Panc1 (cell line): ENCODE measurements around the gene GRIP1. TPM values are rescaled to one million over a fixed set of nuclear protein-coding genes. Genes with fewer than 3 reads are reported as not detected.

Experiments
- ATAC-seq: fragments of 200-7000 bp; cut with Tn5 transposase; 2 replicates; pipeline ENCODE4 v1.9.1; 2020; ENCODE audit warnings: mild to moderate bottlenecking, moderate library complexity
- BruUV-seq: library from RNA; stranded (reverse); fragments of 400-500 nt; replicated peaks from 2 replicates; lab custom pipeline; 2021; lab: Mats Ljungman, UMichigan
- CTCF ChIA-PET: fragments of 300-600 bp; sonication (Branson Sonifier 250); formaldehyde crosslinking; loops from one replicate; lab custom pipeline; 2022; ENCODE audit warnings: antibody characterized with exemption; lab: Charles Lee
- POLR2A ChIA-PET: fragments of 300-600 bp; sonication (Branson Sonifier 250); formaldehyde crosslinking; loops from one replicate; lab custom pipeline; 2022; ENCODE audit warnings: antibody characterized with exemption; lab: Charles Lee
- DNase-seq: peaks from one replicate; pipeline ENCODE4 v3.0.0-alpha.2; 2010; ENCODE audit warnings: low read depth, low spot score
- H3K27ac ChIP-seq: 2 replicates; pipeline ENCODE4 v1.5.1; 2011; ENCODE audit warnings: mild to moderate bottlenecking, low read length, inconsistent platforms
- H3K27me3 ChIP-seq: fragments of 200-500 bp; sonication (Bioruptor generic); 2 replicates; pipeline ENCODE4 v1.6.0; 2014; ENCODE audit warnings: low read length, inconsistent platforms; ENCODE audit not compliant: control insufficient read depth, insufficient read depth
- H3K36me3 ChIP-seq: fragments of 200-500 bp; sonication (Bioruptor generic); 2 replicates; pipeline ENCODE4 v1.5.1; 2014; ENCODE audit warnings: inconsistent platforms, mild to moderate bottlenecking, low read length, moderate library complexity; ENCODE audit not compliant: control insufficient read depth, insufficient read depth
- H3K4me1 ChIP-seq: 2 replicates; pipeline ENCODE4 v1.5.1; 2011; ENCODE audit warnings: inconsistent platforms, mild to moderate bottlenecking, low read length, moderate library complexity; ENCODE audit not compliant: control insufficient read depth, insufficient read depth
- H3K4me3 ChIP-seq, 2 experiments: 2 replicates each; pipeline ENCODE4 v1.5.1; 2011 to 2012; ENCODE audit warnings: low read depth in 2 of 2, low read length in 2 of 2, mild to moderate bottlenecking in 2 of 2, inconsistent platforms in 1 of 2, moderate library complexity in 1 of 2
- H3K9me3 ChIP-seq: fragments of 200-500 bp; sonication (Bioruptor generic); 2 replicates; pipeline ENCODE4 v1.5.1; 2014; ENCODE audit warnings: low read depth, mild to moderate bottlenecking, inconsistent platforms, low read length, moderate library complexity; ENCODE audit not compliant: control insufficient read depth, insufficient read depth
- POLR2AphosphoS5 ChIP-seq: IDR thresholded peaks from 2 replicates; pipeline ENCODE4 v1.6.1; 2012; ENCODE audit warnings: mild to moderate bottlenecking, low read depth, low read length, moderate library complexity
- SIN3A ChIP-seq: IDR thresholded peaks from 2 replicates; pipeline ENCODE4 v1.6.1; 2012; ENCODE audit warnings: low read depth, mild to moderate bottlenecking, low read length, moderate library complexity, borderline replicate concordance; ENCODE audit not compliant: insufficient read depth
- TCF7L2 ChIP-seq: IDR thresholded peaks from 2 replicates; pipeline ENCODE4 v1.6.1; 2011; ENCODE audit warnings: mild to moderate bottlenecking, low read depth, low read length, inconsistent platforms
- in situ Hi-C: cut with HindIII; loops from 2 replicates; pipeline ENCODE4 v1.10.0; 2016; ENCODE audit warnings: low sequenced_read_pairs, low pct_unique_long_range_greater_than_20kb
- intact Hi-C: fragments of 100-400 bp; cut with micrococcal nuclease; formaldehyde crosslinking; loops from one replicate; pipeline ENCODE4 v1.10.0; 2022; ENCODE audit not compliant: unreplicated experiment
- total RNA-seq: library from RNA; stranded (reverse); gene quantifications from one replicate; pipeline ENCODE4 v1.2.1, GENCODE V29; 2021; ENCODE audit not compliant: unreplicated experiment
- TF ChIP-seq, protein P1 (sequence below): fragments of 450-650 bp; IDR thresholded peaks from 2 replicates; pipeline ENCODE4 v1.5.1; 2017; ENCODE audit warnings: mild to moderate bottlenecking
- TF ChIP-seq, protein P2 (sequence below), 2 experiments: IDR thresholded peaks; 2 replicates each; pipeline ENCODE4 v1.6.1; 2011 to 2012; ENCODE audit warnings: low read depth in 2 of 2, control low read depth in 1 of 2, low read length in 1 of 2, mild to moderate bottlenecking in 1 of 2, moderate library complexity in 1 of 2; ENCODE audit not compliant: insufficient read depth in 1 of 2

The GRIP1 gene
- total RNA-seq, 1 experiment from 2014 or later: 9.2 TPM

DNA sequence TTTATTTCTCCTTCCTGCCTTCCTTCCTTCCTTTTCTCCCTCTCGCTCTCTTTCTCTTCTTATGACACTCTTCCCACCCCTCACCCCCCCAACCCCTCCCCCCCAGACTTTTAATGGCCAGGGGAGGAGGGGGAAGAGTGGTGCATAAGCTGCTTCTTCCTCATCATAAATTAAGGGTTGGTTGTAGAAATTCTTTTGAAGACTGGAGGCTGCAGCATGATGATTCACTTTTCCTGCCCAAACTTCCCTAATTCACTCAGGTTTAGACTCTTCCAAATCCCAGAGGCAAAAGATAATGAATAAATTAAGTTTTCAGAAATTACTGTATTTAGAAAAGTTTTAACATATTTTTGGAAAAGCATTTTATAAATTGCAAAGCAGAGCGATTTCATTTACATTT, 58.2 kb downstream of the GRIP1 start:
- DNase-seq (no peak), ATAC-seq (no peak)
- TF ChIP-seq, protein P1, sequence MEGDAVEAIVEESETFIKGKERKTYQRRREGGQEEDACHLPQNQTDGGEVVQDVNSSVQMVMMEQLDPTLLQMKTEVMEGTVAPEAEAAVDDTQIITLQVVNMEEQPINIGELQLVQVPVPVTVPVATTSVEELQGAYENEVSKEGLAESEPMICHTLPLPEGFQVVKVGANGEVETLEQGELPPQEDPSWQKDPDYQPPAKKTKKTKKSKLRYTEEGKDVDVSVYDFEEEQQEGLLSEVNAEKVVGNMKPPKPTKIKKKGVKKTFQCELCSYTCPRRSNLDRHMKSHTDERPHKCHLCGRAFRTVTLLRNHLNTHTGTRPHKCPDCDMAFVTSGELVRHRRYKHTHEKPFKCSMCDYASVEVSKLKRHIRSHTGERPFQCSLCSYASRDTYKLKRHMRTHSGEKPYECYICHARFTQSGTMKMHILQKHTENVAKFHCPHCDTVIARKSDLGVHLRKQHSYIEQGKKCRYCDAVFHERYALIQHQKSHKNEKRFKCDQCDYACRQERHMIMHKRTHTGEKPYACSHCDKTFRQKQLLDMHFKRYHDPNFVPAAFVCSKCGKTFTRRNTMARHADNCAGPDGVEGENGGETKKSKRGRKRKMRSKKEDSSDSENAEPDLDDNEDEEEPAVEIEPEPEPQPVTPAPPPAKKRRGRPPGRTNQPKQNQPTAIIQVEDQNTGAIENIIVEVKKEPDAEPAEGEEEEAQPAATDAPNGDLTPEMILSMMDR: no peak
- TF ChIP-seq POLR2AphosphoS5: no peak
- no peak for TF ChIP-seq SIN3A
- TF ChIP-seq, protein P2, sequence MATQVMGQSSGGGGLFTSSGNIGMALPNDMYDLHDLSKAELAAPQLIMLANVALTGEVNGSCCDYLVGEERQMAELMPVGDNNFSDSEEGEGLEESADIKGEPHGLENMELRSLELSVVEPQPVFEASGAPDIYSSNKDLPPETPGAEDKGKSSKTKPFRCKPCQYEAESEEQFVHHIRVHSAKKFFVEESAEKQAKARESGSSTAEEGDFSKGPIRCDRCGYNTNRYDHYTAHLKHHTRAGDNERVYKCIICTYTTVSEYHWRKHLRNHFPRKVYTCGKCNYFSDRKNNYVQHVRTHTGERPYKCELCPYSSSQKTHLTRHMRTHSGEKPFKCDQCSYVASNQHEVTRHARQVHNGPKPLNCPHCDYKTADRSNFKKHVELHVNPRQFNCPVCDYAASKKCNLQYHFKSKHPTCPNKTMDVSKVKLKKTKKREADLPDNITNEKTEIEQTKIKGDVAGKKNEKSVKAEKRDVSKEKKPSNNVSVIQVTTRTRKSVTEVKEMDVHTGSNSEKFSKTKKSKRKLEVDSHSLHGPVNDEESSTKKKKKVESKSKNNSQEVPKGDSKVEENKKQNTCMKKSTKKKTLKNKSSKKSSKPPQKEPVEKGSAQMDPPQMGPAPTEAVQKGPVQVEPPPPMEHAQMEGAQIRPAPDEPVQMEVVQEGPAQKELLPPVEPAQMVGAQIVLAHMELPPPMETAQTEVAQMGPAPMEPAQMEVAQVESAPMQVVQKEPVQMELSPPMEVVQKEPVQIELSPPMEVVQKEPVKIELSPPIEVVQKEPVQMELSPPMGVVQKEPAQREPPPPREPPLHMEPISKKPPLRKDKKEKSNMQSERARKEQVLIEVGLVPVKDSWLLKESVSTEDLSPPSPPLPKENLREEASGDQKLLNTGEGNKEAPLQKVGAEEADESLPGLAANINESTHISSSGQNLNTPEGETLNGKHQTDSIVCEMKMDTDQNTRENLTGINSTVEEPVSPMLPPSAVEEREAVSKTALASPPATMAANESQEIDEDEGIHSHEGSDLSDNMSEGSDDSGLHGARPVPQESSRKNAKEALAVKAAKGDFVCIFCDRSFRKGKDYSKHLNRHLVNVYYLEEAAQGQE (IDR thresholded peaks at IDR 0.05; ENCODE audit: insufficient read depth in 1 of 2, low read depth in 2 of 2, low read length in 1 of 2): no peak
- no peak for TF ChIP-seq TCF7L2
- no peaks in the 10 kb centered on the region for H3K4me1 ChIP-seq
- no peak overlapping the region for H3K27ac ChIP-seq
- ChIA-PET CTCF (no interaction called here), POLR2A (no interaction called here)
- intact Hi-C loops (no loop called here), in situ Hi-C loops (no loop called here)
- no peak overlapping the region for H3K4me3 ChIP-seq
- no peaks in the 10 kb centered on the region for H3K36me3 ChIP-seq
- H3K9me3 ChIP-seq: no peaks in the 10 kb centered on the region
- H3K27me3 ChIP-seq: peaks cover 2% of the 10 kb centered on the region; the same call in 1 of the 2 replicates
- BruUV-seq: no TSS peak

DNA sequence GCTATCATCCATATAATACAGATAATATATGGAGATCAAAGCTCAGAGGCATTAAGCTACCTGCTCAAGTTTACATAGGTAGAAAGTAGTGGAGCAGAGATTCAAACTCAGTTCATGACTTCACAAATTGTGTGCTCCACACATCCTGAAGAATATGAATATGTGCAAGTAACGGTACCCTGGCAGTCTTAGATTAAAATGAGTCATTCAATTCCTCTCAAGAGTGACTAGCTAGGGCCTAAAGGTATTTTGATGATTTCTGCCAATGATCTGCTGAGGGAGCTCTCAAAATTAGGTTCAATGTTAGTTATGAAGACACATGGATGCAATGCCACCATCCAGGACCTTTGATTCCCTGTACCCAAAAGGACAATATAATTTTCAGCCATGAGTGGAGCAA, 58.9 kb downstream of the GRIP1 start:
- TF ChIP-seq, protein P1: no peak
- TF ChIP-seq POLR2AphosphoS5 (no peak), TCF7L2 (no peak), SIN3A (no peak)
- TF ChIP-seq, protein P2 (IDR thresholded peaks at IDR 0.05; ENCODE audit: insufficient read depth in 1 of 2, low read depth in 2 of 2, low read length in 1 of 2): no peak
- DNase-seq (no peak), ATAC-seq (no peak)
- Histone ChIP-seq H3K4me1 (no peaks in the 10 kb centered on the region), H3K4me3 (no peak overlapping the region), H3K36me3 (no peaks in the 10 kb centered on the region), H3K27me3 (peaks cover 2% of the 10 kb centered on the region; the same call in 1 of the 2 replicates), H3K9me3 (no peaks in the 10 kb centered on the region), H3K27ac (no peak overlapping the region)
- intact Hi-C loops (no loop called here), in situ Hi-C loops (no loop called here)
- ChIA-PET CTCF (no interaction called here), POLR2A (no interaction called here)
- no TSS peak for BruUV-seq
